Lower lobe of right lung (tissue), 2 donors: ENCODE results near the gene DTNB. TPM values are rescaled to one million over a fixed set of nuclear protein-coding genes. Genes with fewer than 3 reads are reported as not detected.
"Not testable (repeated sequence)": the region's sequence is repeated elsewhere in the genome, so short reads cannot be mapped to it uniquely, and the experiment has no call there.

ENCODE experiments used
- ATAC-seq, 2 donors: fragments of 200-7000 bp; cut with Tn5 transposase; one replicate each; pipeline ENCODE4 v1.9.1; 2020 to 2022; ENCODE audit warnings: mild to moderate bottlenecking in 2 of 2, moderate library complexity in 2 of 2
- DNase-seq: peaks from one replicate; pipeline ENCODE4 v3.0.0-alpha.2; 2020
- H3K27ac ChIP-seq: fragments of 200-600 bp; one replicate; pipeline ENCODE4 v1.8.0; 2022
- H3K27me3 ChIP-seq: fragments of 200-600 bp; one replicate; pipeline ENCODE4 v1.8.0; 2022; ENCODE audit warnings: low read depth
- H3K36me3 ChIP-seq: fragments of 200-600 bp; one replicate; pipeline ENCODE4 v1.8.0; 2022; ENCODE audit warnings: mild to moderate bottlenecking
- H3K4me1 ChIP-seq: fragments of 200-600 bp; one replicate; pipeline ENCODE4 v1.8.0; 2022
- H3K4me3 ChIP-seq: fragments of 200-600 bp; one replicate; pipeline ENCODE4 v1.8.0; 2022; ENCODE audit warnings: mild to moderate bottlenecking
- H3K9me3 ChIP-seq: fragments of 200-600 bp; one replicate; pipeline ENCODE4 v1.8.0; 2022
- intact Hi-C: fragments of 100-400 bp; cut with DNase I; formaldehyde crosslinking; loops from one replicate; pipeline ENCODE4 v1.11.0; 2022
- total RNA-seq: library from RNA; stranded (reverse); fragmentation: NEBNext Ultra II Directional; extraction: Animal tissue kit (Norgen Biotek cat#: 25700); gene quantifications from one replicate; pipeline ENCODE4 v1.2.1, GENCODE V29; 2021
- TF ChIP-seq, protein P1 (sequence below): fragments of 200-600 bp; IDR thresholded peaks from one replicate; pipeline ENCODE4 v1.8.0; 2022; ENCODE audit warnings: antibody characterized with exemption, mild to moderate bottlenecking
- donor health status: DM: no; HTN: yes; CAD: no; lungs with severe emphysema.

Gene DTNB
- total RNA-seq, 1 donor from 2014 or later = 32.9 TPM

GRCh38 chr2:25545899-25546298, 127.5 kb downstream of the DTNB start:
- H3K4me1 ChIP-seq = no peaks in the 10 kb centered on the region
- no peak overlapping the region for H3K27ac ChIP-seq
- ATAC-seq (no peak), DNase-seq (no peak)
- H3K9me3 ChIP-seq = no peaks in the 10 kb centered on the region
- intact Hi-C loops = no loop called here
- no peaks in the 10 kb centered on the region for H3K27me3 ChIP-seq
- no peaks in the 10 kb centered on the region for H3K36me3 ChIP-seq
- TF ChIP-seq, protein P1, sequence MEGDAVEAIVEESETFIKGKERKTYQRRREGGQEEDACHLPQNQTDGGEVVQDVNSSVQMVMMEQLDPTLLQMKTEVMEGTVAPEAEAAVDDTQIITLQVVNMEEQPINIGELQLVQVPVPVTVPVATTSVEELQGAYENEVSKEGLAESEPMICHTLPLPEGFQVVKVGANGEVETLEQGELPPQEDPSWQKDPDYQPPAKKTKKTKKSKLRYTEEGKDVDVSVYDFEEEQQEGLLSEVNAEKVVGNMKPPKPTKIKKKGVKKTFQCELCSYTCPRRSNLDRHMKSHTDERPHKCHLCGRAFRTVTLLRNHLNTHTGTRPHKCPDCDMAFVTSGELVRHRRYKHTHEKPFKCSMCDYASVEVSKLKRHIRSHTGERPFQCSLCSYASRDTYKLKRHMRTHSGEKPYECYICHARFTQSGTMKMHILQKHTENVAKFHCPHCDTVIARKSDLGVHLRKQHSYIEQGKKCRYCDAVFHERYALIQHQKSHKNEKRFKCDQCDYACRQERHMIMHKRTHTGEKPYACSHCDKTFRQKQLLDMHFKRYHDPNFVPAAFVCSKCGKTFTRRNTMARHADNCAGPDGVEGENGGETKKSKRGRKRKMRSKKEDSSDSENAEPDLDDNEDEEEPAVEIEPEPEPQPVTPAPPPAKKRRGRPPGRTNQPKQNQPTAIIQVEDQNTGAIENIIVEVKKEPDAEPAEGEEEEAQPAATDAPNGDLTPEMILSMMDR = no peak
- H3K4me3 ChIP-seq = no peak overlapping the region

- ATAC-seq = no peak
- Histone ChIP-seq H3K9me3 (no peaks in the 10 kb centered on the region), H3K27me3 (no peaks in the 10 kb centered on the region), H3K36me3 (no peaks in the 10 kb centered on the region), H3K4me1 (no peaks in the 10 kb centered on the region), H3K27ac (no peak overlapping the region), H3K4me3 (no peak overlapping the region)
- TF ChIP-seq, protein P1 = no peak
- no peak for DNase-seq
- intact Hi-C loops = no loop called here
These were observed 128.9 kb downstream of the DTNB start for GRCh38 chr2:25544445-25544844.

DNA sequence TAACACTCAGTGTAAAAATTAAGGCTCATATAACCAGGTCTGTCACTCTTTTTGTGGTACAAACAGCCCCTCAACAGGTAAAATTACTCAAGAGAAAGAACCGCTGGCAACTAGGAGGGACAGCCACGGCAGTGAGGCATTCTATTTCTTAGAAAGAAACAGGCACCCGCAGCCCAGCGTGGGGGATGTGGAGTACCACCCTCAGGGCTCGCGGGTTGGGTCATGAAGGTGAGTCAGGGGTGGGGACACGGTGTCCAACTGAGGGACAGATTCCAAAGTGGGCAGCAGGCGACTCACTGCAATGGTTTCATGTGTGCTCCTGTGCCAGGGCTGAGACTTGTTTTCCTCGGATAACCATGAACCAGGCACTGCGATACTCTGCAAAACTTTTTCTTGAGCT, 129.4 kb downstream of the DTNB start:
- H3K27me3 ChIP-seq = no peaks in the 10 kb centered on the region
- TF ChIP-seq, protein P1 = no peak
- ATAC-seq (no peak), DNase-seq (no peak)
- no peaks in the 10 kb centered on the region for H3K9me3 ChIP-seq
- no peak overlapping the region for H3K27ac ChIP-seq
- intact Hi-C loops = no loop called here
- H3K4me1 ChIP-seq = no peaks in the 10 kb centered on the region
- H3K36me3 ChIP-seq = no peaks in the 10 kb centered on the region
- H3K4me3 ChIP-seq = no peak overlapping the region

- Histone ChIP-seq H3K4me3 (no peak overlapping the region), H3K27ac (no peak overlapping the region), H3K9me3 (no peaks in the 10 kb centered on the region), H3K4me1 (no peaks in the 10 kb centered on the region), H3K36me3 (no peaks in the 10 kb centered on the region), H3K27me3 (no peaks in the 10 kb centered on the region)
- TF ChIP-seq, protein P1 = no peak
- ATAC-seq (no peak), DNase-seq (no peak)
- intact Hi-C loops = no loop called here
These were observed 132.0 kb downstream of the DTNB start for GRCh38 chr2:25541378-25541777.

DNA sequence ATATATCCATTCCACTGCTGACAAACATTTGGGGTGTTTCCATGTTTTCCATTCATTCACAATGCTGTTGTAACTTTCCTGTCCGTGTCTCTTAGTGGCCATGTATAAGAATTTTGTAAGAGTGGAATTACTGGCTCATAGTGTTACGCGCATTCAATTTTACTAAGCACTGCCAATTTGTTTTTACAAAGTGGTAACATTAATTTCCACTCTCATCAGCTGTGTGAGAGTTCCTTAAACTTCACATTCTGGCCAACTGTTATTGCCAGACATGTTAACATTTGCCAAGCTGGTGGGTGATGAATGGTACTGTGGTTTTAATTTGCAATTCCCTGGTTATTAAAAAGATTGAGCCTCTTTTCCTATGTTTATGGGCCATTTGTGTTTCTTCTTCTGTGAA, 134.2 kb downstream of the DTNB start:
- H3K4me3 ChIP-seq = no peak overlapping the region
- intact Hi-C loops = no loop called here
- no peaks in the 10 kb centered on the region for H3K27me3 ChIP-seq
- no peaks in the 10 kb centered on the region for H3K36me3 ChIP-seq
- H3K9me3 ChIP-seq = no peaks in the 10 kb centered on the region
- TF ChIP-seq, protein P1 = no peak
- ATAC-seq (no peak), DNase-seq (no peak)
- no peaks in the 10 kb centered on the region for H3K4me1 ChIP-seq
- H3K27ac ChIP-seq = no peak overlapping the region

DNA sequence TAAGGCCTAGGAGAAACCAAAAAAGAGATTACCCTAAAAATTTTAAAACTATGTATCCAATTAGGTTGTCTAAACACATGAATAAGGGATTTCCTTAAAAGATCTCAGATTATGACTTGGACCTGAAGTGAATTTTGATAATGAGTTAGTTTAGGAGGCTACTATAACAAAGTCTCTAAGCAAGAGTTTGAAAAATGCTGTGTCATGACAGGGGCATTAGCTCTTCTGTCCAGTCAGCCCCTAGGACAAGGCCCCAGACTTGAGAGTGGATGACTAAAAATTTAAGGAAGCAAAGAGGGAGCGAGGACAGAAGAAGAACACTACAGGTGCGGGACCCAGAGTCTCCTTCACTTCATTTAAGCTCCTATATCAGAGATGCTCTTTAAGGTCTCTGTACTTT, 135.9 kb downstream of the DTNB start:
- TF ChIP-seq, protein P1 = no peak
- no peaks in the 10 kb centered on the region for H3K27me3 ChIP-seq
- no peak overlapping the region for H3K4me3 ChIP-seq
- H3K4me1 ChIP-seq = no peaks in the 10 kb centered on the region
- H3K9me3 ChIP-seq = no peaks in the 10 kb centered on the region
- ATAC-seq = no peak
- intact Hi-C loops = no loop called here
- DNase-seq = no peak
- no peaks in the 10 kb centered on the region for H3K36me3 ChIP-seq
- no peak overlapping the region for H3K27ac ChIP-seq

DNA sequence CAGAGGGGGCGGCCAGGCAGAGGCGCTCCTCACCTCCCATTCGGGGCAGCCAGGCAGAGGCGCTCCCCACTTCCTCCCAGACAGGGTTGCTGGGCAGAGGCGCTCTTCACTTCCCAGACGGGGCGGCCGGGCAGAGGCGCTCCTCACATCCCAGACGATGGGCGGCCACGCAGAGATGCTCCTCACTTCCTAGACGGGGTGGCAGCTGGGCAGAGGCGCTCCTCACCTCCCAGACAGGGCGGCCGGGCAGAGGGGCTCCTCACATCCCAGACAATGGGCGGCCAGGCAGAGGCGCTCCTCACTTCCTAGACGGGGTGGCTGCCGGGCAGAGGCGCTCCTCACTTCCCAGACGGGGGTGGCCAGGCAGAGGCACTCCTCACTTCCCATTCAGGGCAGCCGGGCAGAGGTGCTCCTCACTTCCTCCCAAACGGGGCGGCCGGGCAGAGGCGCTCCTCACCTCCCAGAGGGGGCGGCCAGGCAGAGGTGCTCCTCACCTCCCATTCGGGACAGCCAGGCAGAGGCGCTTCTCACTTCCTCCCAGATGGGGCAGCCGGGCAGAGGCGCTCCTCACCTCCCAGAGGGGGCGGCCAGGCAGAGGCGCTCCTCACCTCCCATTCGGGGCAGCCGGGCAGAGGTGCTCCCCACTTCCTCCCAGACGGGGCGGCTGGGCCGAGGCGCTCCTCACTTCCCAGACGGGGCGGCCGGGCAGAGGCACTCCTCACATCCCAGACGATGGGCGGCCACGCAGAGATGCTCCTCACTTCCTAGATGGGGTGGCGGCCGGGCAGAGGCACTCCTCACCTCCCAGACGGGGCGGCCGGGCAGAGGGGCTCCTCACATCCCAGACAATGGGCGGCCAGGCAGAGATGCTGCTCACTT, 137.7 kb downstream of the DTNB start:
- H3K27ac ChIP-seq, ATAC-seq, DNase-seq, H3K9me3 ChIP-seq, intact Hi-C loops, H3K36me3 ChIP-seq, H3K27me3 ChIP-seq, H3K4me3 ChIP-seq, H3K4me1 ChIP-seq: not testable (repeated sequence)

DNA sequence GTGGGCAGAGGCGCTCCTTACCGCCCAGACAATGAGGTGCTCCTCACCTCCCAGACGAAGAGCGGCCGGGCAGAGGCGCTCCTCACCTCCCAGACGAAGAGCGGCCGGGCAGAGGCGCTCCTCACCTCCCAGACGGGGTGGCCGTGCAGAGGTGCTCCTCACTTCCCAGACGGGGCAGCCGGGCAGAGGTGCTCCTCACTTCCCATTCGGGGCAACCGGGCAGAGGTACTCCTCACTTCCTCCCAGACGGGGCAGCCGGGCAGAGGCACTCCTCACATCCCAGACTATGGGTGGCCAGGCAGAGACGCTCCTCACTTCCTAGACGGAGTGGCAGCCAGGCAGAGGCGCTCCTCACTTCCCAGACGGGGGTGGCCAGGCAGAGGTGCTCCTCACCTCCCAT, 138.4 kb downstream of the DTNB start:
- H3K27ac ChIP-seq, H3K36me3 ChIP-seq, H3K9me3 ChIP-seq, ATAC-seq, DNase-seq, H3K27me3 ChIP-seq, H3K4me1 ChIP-seq, intact Hi-C loops, H3K4me3 ChIP-seq: not testable (repeated sequence)
